Measurements from ENCODE around the gene HERPUD1.

- TF ChIP-seq, protein P1, sequence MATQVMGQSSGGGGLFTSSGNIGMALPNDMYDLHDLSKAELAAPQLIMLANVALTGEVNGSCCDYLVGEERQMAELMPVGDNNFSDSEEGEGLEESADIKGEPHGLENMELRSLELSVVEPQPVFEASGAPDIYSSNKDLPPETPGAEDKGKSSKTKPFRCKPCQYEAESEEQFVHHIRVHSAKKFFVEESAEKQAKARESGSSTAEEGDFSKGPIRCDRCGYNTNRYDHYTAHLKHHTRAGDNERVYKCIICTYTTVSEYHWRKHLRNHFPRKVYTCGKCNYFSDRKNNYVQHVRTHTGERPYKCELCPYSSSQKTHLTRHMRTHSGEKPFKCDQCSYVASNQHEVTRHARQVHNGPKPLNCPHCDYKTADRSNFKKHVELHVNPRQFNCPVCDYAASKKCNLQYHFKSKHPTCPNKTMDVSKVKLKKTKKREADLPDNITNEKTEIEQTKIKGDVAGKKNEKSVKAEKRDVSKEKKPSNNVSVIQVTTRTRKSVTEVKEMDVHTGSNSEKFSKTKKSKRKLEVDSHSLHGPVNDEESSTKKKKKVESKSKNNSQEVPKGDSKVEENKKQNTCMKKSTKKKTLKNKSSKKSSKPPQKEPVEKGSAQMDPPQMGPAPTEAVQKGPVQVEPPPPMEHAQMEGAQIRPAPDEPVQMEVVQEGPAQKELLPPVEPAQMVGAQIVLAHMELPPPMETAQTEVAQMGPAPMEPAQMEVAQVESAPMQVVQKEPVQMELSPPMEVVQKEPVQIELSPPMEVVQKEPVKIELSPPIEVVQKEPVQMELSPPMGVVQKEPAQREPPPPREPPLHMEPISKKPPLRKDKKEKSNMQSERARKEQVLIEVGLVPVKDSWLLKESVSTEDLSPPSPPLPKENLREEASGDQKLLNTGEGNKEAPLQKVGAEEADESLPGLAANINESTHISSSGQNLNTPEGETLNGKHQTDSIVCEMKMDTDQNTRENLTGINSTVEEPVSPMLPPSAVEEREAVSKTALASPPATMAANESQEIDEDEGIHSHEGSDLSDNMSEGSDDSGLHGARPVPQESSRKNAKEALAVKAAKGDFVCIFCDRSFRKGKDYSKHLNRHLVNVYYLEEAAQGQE (IDR thresholded peaks at IDR 0.05; ENCODE audit: low read depth), result no peak
- TF ChIP-seq TAF1 (IDR thresholded peaks at IDR 0.05; ENCODE audit: low read depth), result no peak
- TF ChIP-seq NFIC (IDR thresholded peaks at IDR 0.05), result no peak
- TF ChIP-seq, protein P2, sequence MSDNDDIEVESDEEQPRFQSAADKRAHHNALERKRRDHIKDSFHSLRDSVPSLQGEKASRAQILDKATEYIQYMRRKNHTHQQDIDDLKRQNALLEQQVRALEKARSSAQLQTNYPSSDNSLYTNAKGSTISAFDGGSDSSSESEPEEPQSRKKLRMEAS (IDR thresholded peaks at IDR 0.05), result no peak
- no peak for TF ChIP-seq EP300 (IDR thresholded peaks at IDR 0.05; ENCODE audit: borderline replicate concordance)
- no peak for TF ChIP-seq CEBPB (IDR thresholded peaks at IDR 0.05)
- no peak for TF ChIP-seq EGR1 (IDR thresholded peaks at IDR 0.05)
- TF ChIP-seq, protein P3, sequence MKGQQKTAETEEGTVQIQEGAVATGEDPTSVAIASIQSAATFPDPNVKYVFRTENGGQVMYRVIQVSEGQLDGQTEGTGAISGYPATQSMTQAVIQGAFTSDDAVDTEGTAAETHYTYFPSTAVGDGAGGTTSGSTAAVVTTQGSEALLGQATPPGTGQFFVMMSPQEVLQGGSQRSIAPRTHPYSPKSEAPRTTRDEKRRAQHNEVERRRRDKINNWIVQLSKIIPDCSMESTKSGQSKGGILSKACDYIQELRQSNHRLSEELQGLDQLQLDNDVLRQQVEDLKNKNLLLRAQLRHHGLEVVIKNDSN (IDR thresholded peaks at IDR 0.05), result no peak
- TF ChIP-seq CREB1 (IDR thresholded peaks at IDR 0.05; ENCODE audit: low read depth), result no peak
- TF ChIP-seq RAD21 (IDR thresholded peaks at IDR 0.05; ENCODE audit: low read depth), result no peak
Observed at GRCh38 chr16:56907401-56907800, 24.5 kb upstream of the HERPUD1 start.
